PC-9 (cell line): Measurements from ENCODE around the gene CACHD1. TPM values are rescaled to one million over a fixed set of nuclear protein-coding genes. Genes with fewer than 3 reads are reported as not detected.

Source experiments
- BruUV-seq: library from RNA; stranded (reverse); fragments of 400-500 nt; replicated peaks from 2 replicates; lab custom pipeline; 2021; lab: Mats Ljungman, UMichigan
- CTCF ChIA-PET: fragments of 300-600 bp; sonication (Branson Sonifier 250); formaldehyde crosslinking; loops from one replicate; lab custom pipeline; 2022; ENCODE audit warnings: antibody characterized with exemption; lab: Charles Lee
- POLR2A ChIA-PET: fragments of 300-600 bp; sonication (Branson Sonifier 250); formaldehyde crosslinking; loops from one replicate; lab custom pipeline; 2022; ENCODE audit warnings: antibody characterized with exemption; ENCODE audit not compliant: unreplicated experiment; lab: Charles Lee
- DNase-seq, 2 experiments: peaks; one replicate each; pipeline versions ENCODE4 v3.0.0 to v3.0.0-alpha.2; 2015 to 2022; ENCODE audit warnings: mixed read lengths in 1 of 2
- H2AFZ ChIP-seq: fragments of 200-600 bp; sonication (generic); 2 replicates; pipeline ENCODE4 v1.8.1; 2017; ENCODE audit warnings: antibody characterized with exemption
- H3F3A ChIP-seq: fragments of 200-600 bp; sonication (generic); 2 replicates; pipeline ENCODE4 v1.8.1; 2017; ENCODE audit warnings: antibody characterized with exemption, mild to moderate bottlenecking, low read depth; ENCODE audit not compliant: insufficient read depth
- H3K27ac ChIP-seq: fragments of 200-600 bp; sonication (generic); 2 replicates; pipeline ENCODE4 v1.6.1; 2016; ENCODE audit warnings: mixed run types
- H3K27me3 ChIP-seq: fragments of 200-600 bp; sonication (generic); 2 replicates; pipeline ENCODE4 v1.6.1; 2016; ENCODE audit warnings: low read depth, mixed run types; ENCODE audit not compliant: insufficient read depth
- H3K36me3 ChIP-seq: fragments of 200-600 bp; sonication (generic); 2 replicates; pipeline ENCODE4 v1.6.1; 2016; ENCODE audit warnings: low read depth, mixed run types
- H3K4me1 ChIP-seq: fragments of 200-600 bp; sonication (generic); replicated peaks from 2 replicates; pipeline ENCODE4 v1.6.1; 2016; ENCODE audit warnings: mixed run types; ENCODE audit not compliant: insufficient read depth
- H3K4me2 ChIP-seq: fragments of 200-600 bp; sonication (generic); 2 replicates; pipeline ENCODE4 v1.6.1; 2017; ENCODE audit warnings: mixed run types
- H3K4me3 ChIP-seq: fragments of 200-600 bp; sonication (generic); 2 replicates; pipeline ENCODE4 v1.6.1; 2016; ENCODE audit warnings: mixed run types
- H3K79me2 ChIP-seq: fragments of 200-600 bp; sonication (generic); 2 replicates; pipeline ENCODE4 v1.6.1; 2017; ENCODE audit warnings: low read depth, mixed run types
- H3K9me2 ChIP-seq: fragments of 200-600 bp; sonication (generic); 2 replicates; pipeline ENCODE4 v1.8.1; 2017; ENCODE audit warnings: mild to moderate bottlenecking; ENCODE audit not compliant: insufficient read depth
- H3K9me3 ChIP-seq: fragments of 200-600 bp; sonication (generic); 2 replicates; pipeline ENCODE4 v1.8.1; 2016; ENCODE audit warnings: low read depth; ENCODE audit not compliant: insufficient read depth
- H4K20me1 ChIP-seq: fragments of 200-600 bp; sonication (generic); 2 replicates; pipeline ENCODE4 v1.8.1; 2017; ENCODE audit not compliant: insufficient read depth
- CTCF ChIP-seq: fragments of 200-600 bp; sonication (generic); conservative IDR thresholded peaks from 2 replicates; pipeline ENCODE4 v1.6.1; 2017; ENCODE audit warnings: mixed run types, antibody characterized with exemption, mild to moderate bottlenecking, moderate library complexity
- EZH2 ChIP-seq: fragments of 200-600 bp; sonication (generic); IDR thresholded peaks from 2 replicates; pipeline ENCODE4 v1.8.0; 2017; ENCODE audit warnings: antibody characterized with exemption, low read depth
- intact Hi-C: fragments of 100-400 bp; cut with micrococcal nuclease; formaldehyde crosslinking; loops from one replicate; pipeline ENCODE4 v1.10.0; 2022; ENCODE audit not compliant: unreplicated experiment
- total RNA-seq: library from RNA; stranded (reverse); gene quantifications from 2 replicates; pipeline ENCODE4 v1.2.3, GENCODE V29; 2021

Gene CACHD1
- total RNA-seq, 1 experiment from 2014 or later = 3.1 TPM

- H3K79me2 ChIP-seq = no peaks in the 10 kb centered on the region
- H3F3A ChIP-seq = no peaks in the 10 kb centered on the region
- no peaks in the 10 kb centered on the region; the same call in 1 of the 2 replicates for H3K9me2 ChIP-seq
- intact Hi-C loops = no loop called here
- no peaks in the 10 kb centered on the region for H3K27me3 ChIP-seq
- H3K27ac ChIP-seq = no peak overlapping the region
- DNase-seq = no peak
- no peaks in the 10 kb centered on the region for H3K36me3 ChIP-seq
- H3K4me2 ChIP-seq = no peak overlapping the region
- no peaks in the 10 kb centered on the region for H4K20me1 ChIP-seq
- H2AFZ ChIP-seq = no peak overlapping the region
- no peaks in the 10 kb centered on the region for H3K4me1 ChIP-seq
- ChIA-PET POLR2A (no interaction called here), CTCF (no interaction called here)
- TF ChIP-seq EZH2 (no peak), CTCF (no peak)
- no peaks in the 10 kb centered on the region for H3K9me3 ChIP-seq
- H3K4me3 ChIP-seq = no peak overlapping the region
- BruUV-seq = no TSS peak
Measured at GRCh38 chr1:64545118-64545843, 75.4 kb downstream of the CACHD1 start.

- Histone ChIP-seq H3K79me2 (no peaks in the 10 kb centered on the region), H3K4me3 (no peak overlapping the region), H3K9me2 (no peaks in the 10 kb centered on the region; the same call in 1 of the 2 replicates), H3K4me2 (no peak overlapping the region), H3K36me3 (no peaks in the 10 kb centered on the region), H3K27me3 (no peaks in the 10 kb centered on the region), H3K27ac (no peak overlapping the region), H3K9me3 (no peaks in the 10 kb centered on the region), H4K20me1 (no peaks in the 10 kb centered on the region), H3F3A (no peaks in the 10 kb centered on the region), H2AFZ (no peak overlapping the region), H3K4me1 (no peaks in the 10 kb centered on the region)
- POLR2A ChIA-PET = no interaction called here
- CTCF ChIA-PET = no interaction called here
- intact Hi-C loops = no loop called here
- no TSS peak for BruUV-seq
- no peak for DNase-seq
- TF ChIP-seq CTCF = no peak
- TF ChIP-seq EZH2 = no peak
Measured at GRCh38 chr1:64546013-64546412, 76.1 kb downstream of the CACHD1 start.

- Histone ChIP-seq H4K20me1 (no peaks in the 10 kb centered on the region), H3K4me1 (no peaks in the 10 kb centered on the region), H3K79me2 (no peaks in the 10 kb centered on the region), H3K9me2 (no peaks in the 10 kb centered on the region; the same call in 1 of the 2 replicates), H3K36me3 (no peaks in the 10 kb centered on the region), H2AFZ (no peak overlapping the region), H3F3A (no peaks in the 10 kb centered on the region), H3K4me3 (no peak overlapping the region), H3K27ac (no peak overlapping the region), H3K4me2 (no peak overlapping the region), H3K27me3 (no peaks in the 10 kb centered on the region), H3K9me3 (no peaks in the 10 kb centered on the region)
- TF ChIP-seq CTCF (no peak), EZH2 (no peak)
- no TSS peak for BruUV-seq
- POLR2A ChIA-PET = interaction anchor here (0.6 kb wide), 1 partner anchor 16 kb away, joined by 3 read pairs; no protein-coding TSS in a partner anchor
- no peak for DNase-seq
- CTCF ChIA-PET = no interaction called here
- intact Hi-C loops = loop anchor here (10.0 kb wide), 1 partner anchor 75 kb away; the partner anchor contains the start of gene CACHD1
Measured at GRCh38 chr1:64549464-64550239, 79.7 kb downstream of the CACHD1 start.
